ENCODE results near the gene WDR48.

Gene WDR48

GRCh38 chr3:39101022-39101689, 49.3 kb downstream of the WDR48 start:
- FAIRE-seq (no peak), DNase-seq (ENCODE audit: low spot score) (peak; percentile 72)

- DNase-seq (ENCODE audit: low spot score), result no peak
- no peak for FAIRE-seq
Observed at GRCh38 chr3:39102504-39103323, 50.9 kb downstream of the WDR48 start.

GRCh38 chr3:39103324-39103693, 51.5 kb downstream of the WDR48 start:
- FAIRE-seq (no peak), DNase-seq (ENCODE audit: low spot score) (no peak)

- no peak for FAIRE-seq
- no peak for DNase-seq (ENCODE audit: low spot score)
Observed at GRCh38 chr3:39103791-39104552, 52.2 kb downstream of the WDR48 start.

GRCh38 chr3:39104961-39105686, 53.3 kb downstream of the WDR48 start:
- no peak for FAIRE-seq
- no peak for DNase-seq (ENCODE audit: low spot score)

GRCh38 chr3:39105687-39106063, 53.9 kb downstream of the WDR48 start:
- no peak for DNase-seq (ENCODE audit: low spot score)
- FAIRE-seq, result no peak

- DNase-seq (ENCODE audit: low spot score) (peak; percentile 23), FAIRE-seq (no peak)
Observed at GRCh38 chr3:39106281-39106811, 54.5 kb downstream of the WDR48 start.

- DNase-seq (ENCODE audit: low spot score) (peak; percentile 78), FAIRE-seq (no peak)
Observed at GRCh38 chr3:39106851-39107387, 55.1 kb downstream of the WDR48 start.

GRCh38 chr3:39107388-39108199, 55.8 kb downstream of the WDR48 start, which contains the start of the genes GORASP1 and TTC21A:
GORASP1 (minus strand) TSS chr3:39107627; CDS start chr3:39107541, 86 bp downstream.
TTC21A (plus strand) TSS chr3:39107680; CDS start chr3:39107838, 158 bp downstream.
- FAIRE-seq (no peak), DNase-seq (ENCODE audit: low spot score) (peak; percentile 94)

GRCh38 chr3:39108200-39108710, 56.4 kb downstream of the WDR48 start:
- FAIRE-seq, result no peak
- DNase-seq (ENCODE audit: low spot score), result no peak

- no peak for DNase-seq (ENCODE audit: low spot score)
- no peak for FAIRE-seq
Observed at GRCh38 chr3:39109086-39109485, 57.3 kb downstream of the WDR48 start.

- DNase-seq (ENCODE audit: low spot score) (no peak), FAIRE-seq (no peak)
Observed at GRCh38 chr3:39110041-39110639, 58.3 kb downstream of the WDR48 start.

- FAIRE-seq, result no peak
- DNase-seq (ENCODE audit: low spot score), result no peak
Observed at GRCh38 chr3:39112113-39112512, 60.3 kb downstream of the WDR48 start.

- FAIRE-seq (no peak), DNase-seq (ENCODE audit: low spot score) (no peak)
Observed at GRCh38 chr3:39112535-39112934, 60.7 kb downstream of the WDR48 start.

- FAIRE-seq, result no peak
Observed at GRCh38 chr3:39113291-39113690, 61.5 kb downstream of the WDR48 start.

GRCh38 chr3:39114456-39114855, 62.6 kb downstream of the WDR48 start:
- DNase-seq (ENCODE audit: low spot score), result no peak
- FAIRE-seq, result no peak

More at GRCh38 chr3:39113291-39113690, 61.5 kb downstream of the WDR48 start:
- DNase-seq (ENCODE audit: low spot score), result no peak

- DNase-seq (ENCODE audit: low spot score) (no peak), FAIRE-seq (no peak)
Observed at GRCh38 chr3:39115870-39116269, 64.1 kb downstream of the WDR48 start.

GRCh38 chr3:39118079-39118478, 66.3 kb downstream of the WDR48 start:
- FAIRE-seq (no peak), DNase-seq (ENCODE audit: low spot score) (no peak)

Measured in urothelium cell line (cell line).